Retinal pigment epithelial cell (primary cell): ENCODE measurements around the gene VPS16.

ENCODE experiments used
- DNase-seq: peaks from one replicate; pipeline ENCODE4 v3.0.0-alpha.2; 2010; ENCODE audit warnings: low read depth
- H3K4me3 ChIP-seq: 2 replicates; pipeline ENCODE4 v1.5.1; 2011; ENCODE audit warnings: mild to moderate bottlenecking, low read length, control low read depth, moderate library complexity
- CTCF ChIP-seq: conservative IDR thresholded peaks from 2 replicates; pipeline ENCODE4 v1.5.1; 2011; ENCODE audit warnings: low read depth, low read length, control low read depth, inconsistent platforms

The VPS16 gene

GRCh38 chr20:2840138-2840966, at the start of gene VPS16, which contains the start of gene PCED1A:
VPS16 (plus strand) TSS chr20:2840745; CDS start chr20:2840775, 30 bp downstream.
PCED1A (minus strand) TSS chr20:2840655; CDS start chr20:2839912, 743 bp downstream.
- peak; percentile 48 for DNase-seq
- no peak for TF ChIP-seq CTCF
- H3K4me3 ChIP-seq: peak within 1 kb of the TSS; percentile 86

GRCh38 chr20:2793471-2793870, 47.1 kb upstream of the VPS16 start:
- DNase-seq: no peak
- no peak overlapping the region for H3K4me3 ChIP-seq
- no peak for TF ChIP-seq CTCF

- no peak for TF ChIP-seq CTCF
- H3K4me3 ChIP-seq: no peak overlapping the region
- DNase-seq: no peak
These were observed 46.3 kb upstream of the VPS16 start for GRCh38 chr20:2794202-2794748.

- DNase-seq: no peak
- TF ChIP-seq CTCF: no peak
- H3K4me3 ChIP-seq: no peak overlapping the region
These were observed 45.6 kb upstream of the VPS16 start for GRCh38 chr20:2794866-2795447.

- TF ChIP-seq CTCF: no peak
- DNase-seq: no peak
- H3K4me3 ChIP-seq: no peak overlapping the region
These were observed 45.1 kb upstream of the VPS16 start for GRCh38 chr20:2795451-2795850.

GRCh38 chr20:2796011-2796660, 44.4 kb upstream of the VPS16 start:
- no peak for DNase-seq
- TF ChIP-seq CTCF: no peak
- H3K4me3 ChIP-seq: no peak overlapping the region
